Epidermal melanocyte (primary cell): ENCODE results near the gene CGB8.
"Not testable (repeated sequence)": the region's sequence is repeated elsewhere in the genome, so short reads cannot be mapped to it uniquely, and the experiment has no call there.

Experiments
- DNase-seq: peaks from one replicate; pipeline ENCODE4 v3.0.0; 2011; ENCODE audit warnings: low spot score; ENCODE audit not compliant: insufficient read length

CGB8 gene

GRCh38 chr19:49064768-49065611 lies 16.1 kb upstream of the CGB8 start, which contains the start of gene NTF4:
TSS of gene NTF4 (minus strand) at chr19:49064818. CDS start at chr19:49061997, 2,821 bp downstream.
- DNase-seq: peak; percentile 30

GRCh38 chr19:49064029-49064629 lies 15.2 kb upstream of the CGB8 start:
- DNase-seq: peak; percentile 14

- peak; percentile 3 for DNase-seq
Measured at GRCh38 chr19:49061445-49061844, 12.5 kb upstream of the CGB8 start.

- no peak for DNase-seq
Measured at GRCh38 chr19:49061000-49061399, 12.1 kb upstream of the CGB8 start.

GRCh38 chr19:49059053-49059452 lies 10.1 kb upstream of the CGB8 start:
- DNase-seq: peak; percentile 15

GRCh38 chr19:49058562-49058961 lies 9.7 kb upstream of the CGB8 start:
- peak; percentile 24 for DNase-seq

- DNase-seq: peak; percentile 92
Measured at GRCh38 chr19:49057636-49058234, 8.8 kb upstream of the CGB8 start, which contains the start of gene CGB7. TSS of gene CGB7 (minus strand) at chr19:49057749. CDS start at chr19:49055375, 2,374 bp downstream.

- DNase-seq: peak; percentile 6
Measured at GRCh38 chr19:49056902-49057596, 8.1 kb upstream of the CGB8 start.

GRCh38 chr19:49056101-49056901 lies 7.4 kb upstream of the CGB8 start:
- peak; percentile 84 for DNase-seq

GRCh38 chr19:49050376-49051033 lies 1.6 kb upstream of the CGB8 start:
- DNase-seq: not testable (repeated sequence)

GRCh38 chr19:49049834-49050233 lies 923 bp upstream of the CGB8 start:
- not testable (repeated sequence) for DNase-seq

GRCh38 chr19:49043548-49043947 lies 5.4 kb downstream of the CGB8 start, which contains the start of gene CGB5:
TSS of gene CGB5 (plus strand) at chr19:49043848. CDS start at chr19:49044210, 362 bp downstream.
- DNase-seq: not testable (repeated sequence)

- not testable (repeated sequence) for DNase-seq
Measured at GRCh38 chr19:49042666-49043065, 6.2 kb downstream of the CGB8 start.

- no peak for DNase-seq
Measured at GRCh38 chr19:49042177-49042576, 6.7 kb downstream of the CGB8 start.

GRCh38 chr19:49039736-49040135 lies 9.2 kb downstream of the CGB8 start:
- DNase-seq: not testable (repeated sequence)

- not testable (repeated sequence) for DNase-seq
Measured at GRCh38 chr19:49038557-49039276, 10.2 kb downstream of the CGB8 start.

GRCh38 chr19:49038111-49038510 lies 10.8 kb downstream of the CGB8 start:
- DNase-seq: not testable (repeated sequence)

GRCh38 chr19:49036815-49037214 lies 12.1 kb downstream of the CGB8 start, which contains the start of gene CGB1:
TSS of gene CGB1 (minus strand) at chr19:49036895. CDS start at chr19:49036711, 184 bp downstream.
- DNase-seq: not testable (repeated sequence)
